WTC11 (cell line): Measurements from ENCODE around the gene FKBP14. TPM values are rescaled to one million over a fixed set of nuclear protein-coding genes. Genes with fewer than 3 reads are reported as not detected.
A peak's percentile ranks its signal among the peaks of the same experiment; 100 is the strongest.

Source experiments
- ATAC-seq: fragments of 200-7000 bp; cut with Tn5 transposase; 2 replicates; pipeline ENCODE4 v1.10.0; 2021; ENCODE audit warnings: mild to moderate bottlenecking, moderate library complexity
- CTCF ChIA-PET: fragments of 300-600 bp; sonication (Branson Sonifier 250); formaldehyde crosslinking; loops from one replicate; lab custom pipeline; 2021; ENCODE audit warnings: antibody characterized with exemption; lab: Charles Lee
- POLR2A ChIA-PET: fragments of 350-600 bp; sonication (Branson Sonifier 250); formaldehyde crosslinking; loops from one replicate; lab custom pipeline; 2021; ENCODE audit warnings: antibody characterized with exemption; lab: Charles Lee
- DNase-seq: peaks from one replicate; pipeline ENCODE4 v3.0.0; 2021; ENCODE audit warnings: low spot score
- H3K27ac Mint-ChIP-seq: 2 replicates; pipeline ENCODE4 v1.8.0; 2021; ENCODE audit warnings: mixed read lengths
- H3K27me3 Mint-ChIP-seq: 2 replicates; pipeline ENCODE4 v1.8.0; 2021; ENCODE audit warnings: low read depth, mild to moderate bottlenecking, moderate library complexity, mixed read lengths
- H3K36me3 Mint-ChIP-seq: 2 replicates; pipeline ENCODE4 v1.8.0; 2021; ENCODE audit warnings: mixed read lengths
- H3K4me1 Mint-ChIP-seq: 2 replicates; pipeline ENCODE4 v1.8.0; 2022; ENCODE audit warnings: mixed read lengths
- H3K4me3 Mint-ChIP-seq: 2 replicates; pipeline ENCODE4 v1.8.0; 2021; ENCODE audit warnings: mild to moderate bottlenecking, moderate library complexity, mixed read lengths
- H3K9me3 Mint-ChIP-seq: 2 replicates; pipeline ENCODE4 v1.8.0; 2021; ENCODE audit warnings: mixed read lengths
- CREB1 ChIP-seq: sonication (generic); formaldehyde crosslinking; IDR thresholded peaks from 2 replicates; pipeline ENCODE4 v1.8.0; 2023; ENCODE audit warnings: mild to moderate bottlenecking, missing genetic modification reagents
- EMX1 ChIP-seq: fragments of 250-450 bp; sonication (Bioruptor Pico); IDR thresholded peaks from 2 replicates; pipeline ENCODE4 v1.8.0; 2021; ENCODE audit warnings: mild to moderate bottlenecking
- ESRRA ChIP-seq: sonication (generic); formaldehyde crosslinking; IDR thresholded peaks from 2 replicates; pipeline ENCODE4 v1.8.1; 2022; ENCODE audit warnings: mild to moderate bottlenecking, missing genetic modification reagents, borderline replicate concordance
- ETV6 ChIP-seq: sonication (generic); formaldehyde crosslinking; IDR thresholded peaks from 2 replicates; pipeline ENCODE4 v1.8.1; 2022; ENCODE audit warnings: mild to moderate bottlenecking, missing genetic modification reagents
- GABPB1 ChIP-seq: sonication (generic); formaldehyde crosslinking; IDR thresholded peaks from 2 replicates; pipeline ENCODE4 v1.8.1; 2023; ENCODE audit warnings: mild to moderate bottlenecking, missing genetic modification reagents
- NFYB ChIP-seq: sonication (generic); formaldehyde crosslinking; conservative IDR thresholded peaks from 2 replicates; pipeline ENCODE4 v1.8.0; 2022; ENCODE audit warnings: low read depth, missing genetic modification reagents
- OVOL2 ChIP-seq: fragments of 250-450 bp; sonication (Bioruptor Pico); IDR thresholded peaks from 2 replicates; pipeline ENCODE4 v1.9.0; 2021; ENCODE audit warnings: mild to moderate bottlenecking, borderline replicate concordance
- ZBTB21 ChIP-seq: sonication (generic); formaldehyde crosslinking; IDR thresholded peaks from 2 replicates; pipeline ENCODE4 v1.8.1; 2023; ENCODE audit warnings: mild to moderate bottlenecking, missing genetic modification reagents, borderline replicate concordance
- ZNF317 ChIP-seq: sonication (generic); formaldehyde crosslinking; IDR thresholded peaks from 2 replicates; pipeline ENCODE4 v1.8.1; 2023; ENCODE audit warnings: low read depth, mild to moderate bottlenecking, moderate library complexity, missing genetic modification reagents, borderline replicate concordance
- total RNA-seq: library from RNA; stranded (reverse); gene quantifications from 3 replicates; pipeline ENCODE4 v1.2.3, GENCODE V29; 2021
- TF ChIP-seq, protein P1 (sequence below): fragments of 250-450 bp; sonication (Bioruptor Pico); IDR thresholded peaks from 2 replicates; pipeline ENCODE4 v1.8.0; 2021; ENCODE audit warnings: mild to moderate bottlenecking
- TF ChIP-seq, protein P2 (sequence below): sonication (generic); formaldehyde crosslinking; IDR thresholded peaks from 2 replicates; pipeline ENCODE4 v1.8.1; 2022; ENCODE audit warnings: missing genetic modification reagents, borderline replicate concordance
- TF ChIP-seq, protein P3 (sequence below): fragments of 250-450 bp; sonication (Bioruptor Pico); IDR thresholded peaks from 2 replicates; pipeline ENCODE4 v1.9.0; 2021; ENCODE audit warnings: mild to moderate bottlenecking, borderline replicate concordance
- TF ChIP-seq, protein P4 (sequence below): sonication (generic); formaldehyde crosslinking; IDR thresholded peaks from 2 replicates; pipeline ENCODE4 v1.8.0; 2023; ENCODE audit warnings: missing genetic modification reagents, mild to moderate bottlenecking, borderline replicate concordance
- TF ChIP-seq, protein P5 (sequence below): sonication (generic); formaldehyde crosslinking; IDR thresholded peaks from 2 replicates; pipeline ENCODE4 v1.8.0; 2022; ENCODE audit warnings: mild to moderate bottlenecking, missing genetic modification reagents
- TF ChIP-seq, protein P6 (sequence below): fragments of 200-600 bp; IDR thresholded peaks from 2 replicates; pipeline ENCODE4 v1.8.0; 2022; ENCODE audit warnings: antibody characterized with exemption
- TF ChIP-seq, protein P7 (sequence below): sonication (generic); formaldehyde crosslinking; conservative IDR thresholded peaks from 2 replicates; pipeline ENCODE4 v1.8.1; 2022; ENCODE audit warnings: mild to moderate bottlenecking, missing genetic modification reagents

The FKBP14 gene
- total RNA-seq, 1 experiment from 2014 or later: 23.0 TPM

DNA sequence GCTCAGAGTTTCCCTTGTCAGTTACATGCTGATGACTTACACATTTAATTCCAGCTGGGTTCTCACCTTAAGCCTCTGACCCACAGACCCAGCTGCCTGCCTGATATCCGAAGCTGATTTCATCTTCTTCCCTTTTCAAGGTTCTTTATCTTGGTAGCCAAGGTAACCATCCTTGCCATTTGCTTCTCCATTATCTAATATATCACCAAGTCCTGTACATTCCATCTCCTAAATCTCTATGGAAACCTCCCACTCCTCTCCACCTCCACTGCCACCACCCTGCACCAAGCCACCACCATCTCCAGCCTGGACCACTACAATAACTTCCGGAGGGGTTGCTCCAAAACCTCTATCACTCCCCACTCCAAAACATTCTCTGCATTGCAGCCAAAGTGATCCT is 56.8 kb downstream of the FKBP14 start:
- Mint-ChIP-seq H3K4me1 (peaks cover 20% of the 10 kb centered on the region), H3K4me3 (no peak overlapping the region), H3K27ac (peak overlapping the region; percentile 41; the same call in 1 of the 2 replicates), H3K36me3 (peaks cover 24% of the 10 kb centered on the region), H3K27me3 (no peaks in the 10 kb centered on the region), H3K9me3 (peaks cover 8% of the 10 kb centered on the region; the same call in 1 of the 2 replicates)
- ChIA-PET POLR2A (no interaction called here), CTCF (no interaction called here)
- no peak for DNase-seq
- ATAC-seq: no peak
- TF ChIP-seq, protein P1, sequence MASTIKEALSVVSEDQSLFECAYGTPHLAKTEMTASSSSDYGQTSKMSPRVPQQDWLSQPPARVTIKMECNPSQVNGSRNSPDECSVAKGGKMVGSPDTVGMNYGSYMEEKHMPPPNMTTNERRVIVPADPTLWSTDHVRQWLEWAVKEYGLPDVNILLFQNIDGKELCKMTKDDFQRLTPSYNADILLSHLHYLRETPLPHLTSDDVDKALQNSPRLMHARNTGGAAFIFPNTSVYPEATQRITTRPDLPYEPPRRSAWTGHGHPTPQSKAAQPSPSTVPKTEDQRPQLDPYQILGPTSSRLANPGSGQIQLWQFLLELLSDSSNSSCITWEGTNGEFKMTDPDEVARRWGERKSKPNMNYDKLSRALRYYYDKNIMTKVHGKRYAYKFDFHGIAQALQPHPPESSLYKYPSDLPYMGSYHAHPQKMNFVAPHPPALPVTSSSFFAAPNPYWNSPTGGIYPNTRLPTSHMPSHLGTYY (CRISPR knock-in tag): no peak
- TF ChIP-seq EMX1 (no peak), OVOL2 (CRISPR knock-in tag) (no peak), ESRRA (no peak)
- TF ChIP-seq, protein P2, sequence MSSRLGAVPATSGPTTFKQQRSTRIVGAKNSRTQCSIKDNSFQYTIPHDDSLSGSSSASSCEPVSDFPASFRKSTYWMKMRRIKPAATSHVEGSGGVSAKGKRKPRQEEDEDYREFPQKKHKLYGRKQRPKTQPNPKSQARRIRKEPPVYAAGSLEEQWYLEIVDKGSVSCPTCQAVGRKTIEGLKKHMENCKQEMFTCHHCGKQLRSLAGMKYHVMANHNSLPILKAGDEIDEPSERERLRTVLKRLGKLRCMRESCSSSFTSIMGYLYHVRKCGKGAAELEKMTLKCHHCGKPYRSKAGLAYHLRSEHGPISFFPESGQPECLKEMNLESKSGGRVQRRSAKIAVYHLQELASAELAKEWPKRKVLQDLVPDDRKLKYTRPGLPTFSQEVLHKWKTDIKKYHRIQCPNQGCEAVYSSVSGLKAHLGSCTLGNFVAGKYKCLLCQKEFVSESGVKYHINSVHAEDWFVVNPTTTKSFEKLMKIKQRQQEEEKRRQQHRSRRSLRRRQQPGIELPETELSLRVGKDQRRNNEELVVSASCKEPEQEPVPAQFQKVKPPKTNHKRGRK (CRISPR knock-in tag): no peak
- TF ChIP-seq, protein P3, sequence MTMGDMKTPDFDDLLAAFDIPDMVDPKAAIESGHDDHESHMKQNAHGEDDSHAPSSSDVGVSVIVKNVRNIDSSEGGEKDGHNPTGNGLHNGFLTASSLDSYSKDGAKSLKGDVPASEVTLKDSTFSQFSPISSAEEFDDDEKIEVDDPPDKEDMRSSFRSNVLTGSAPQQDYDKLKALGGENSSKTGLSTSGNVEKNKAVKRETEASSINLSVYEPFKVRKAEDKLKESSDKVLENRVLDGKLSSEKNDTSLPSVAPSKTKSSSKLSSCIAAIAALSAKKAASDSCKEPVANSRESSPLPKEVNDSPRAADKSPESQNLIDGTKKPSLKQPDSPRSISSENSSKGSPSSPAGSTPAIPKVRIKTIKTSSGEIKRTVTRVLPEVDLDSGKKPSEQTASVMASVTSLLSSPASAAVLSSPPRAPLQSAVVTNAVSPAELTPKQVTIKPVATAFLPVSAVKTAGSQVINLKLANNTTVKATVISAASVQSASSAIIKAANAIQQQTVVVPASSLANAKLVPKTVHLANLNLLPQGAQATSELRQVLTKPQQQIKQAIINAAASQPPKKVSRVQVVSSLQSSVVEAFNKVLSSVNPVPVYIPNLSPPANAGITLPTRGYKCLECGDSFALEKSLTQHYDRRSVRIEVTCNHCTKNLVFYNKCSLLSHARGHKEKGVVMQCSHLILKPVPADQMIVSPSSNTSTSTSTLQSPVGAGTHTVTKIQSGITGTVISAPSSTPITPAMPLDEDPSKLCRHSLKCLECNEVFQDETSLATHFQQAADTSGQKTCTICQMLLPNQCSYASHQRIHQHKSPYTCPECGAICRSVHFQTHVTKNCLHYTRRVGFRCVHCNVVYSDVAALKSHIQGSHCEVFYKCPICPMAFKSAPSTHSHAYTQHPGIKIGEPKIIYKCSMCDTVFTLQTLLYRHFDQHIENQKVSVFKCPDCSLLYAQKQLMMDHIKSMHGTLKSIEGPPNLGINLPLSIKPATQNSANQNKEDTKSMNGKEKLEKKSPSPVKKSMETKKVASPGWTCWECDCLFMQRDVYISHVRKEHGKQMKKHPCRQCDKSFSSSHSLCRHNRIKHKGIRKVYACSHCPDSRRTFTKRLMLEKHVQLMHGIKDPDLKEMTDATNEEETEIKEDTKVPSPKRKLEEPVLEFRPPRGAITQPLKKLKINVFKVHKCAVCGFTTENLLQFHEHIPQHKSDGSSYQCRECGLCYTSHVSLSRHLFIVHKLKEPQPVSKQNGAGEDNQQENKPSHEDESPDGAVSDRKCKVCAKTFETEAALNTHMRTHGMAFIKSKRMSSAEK (CRISPR knock-in tag): no peak
- TF ChIP-seq, protein P4, sequence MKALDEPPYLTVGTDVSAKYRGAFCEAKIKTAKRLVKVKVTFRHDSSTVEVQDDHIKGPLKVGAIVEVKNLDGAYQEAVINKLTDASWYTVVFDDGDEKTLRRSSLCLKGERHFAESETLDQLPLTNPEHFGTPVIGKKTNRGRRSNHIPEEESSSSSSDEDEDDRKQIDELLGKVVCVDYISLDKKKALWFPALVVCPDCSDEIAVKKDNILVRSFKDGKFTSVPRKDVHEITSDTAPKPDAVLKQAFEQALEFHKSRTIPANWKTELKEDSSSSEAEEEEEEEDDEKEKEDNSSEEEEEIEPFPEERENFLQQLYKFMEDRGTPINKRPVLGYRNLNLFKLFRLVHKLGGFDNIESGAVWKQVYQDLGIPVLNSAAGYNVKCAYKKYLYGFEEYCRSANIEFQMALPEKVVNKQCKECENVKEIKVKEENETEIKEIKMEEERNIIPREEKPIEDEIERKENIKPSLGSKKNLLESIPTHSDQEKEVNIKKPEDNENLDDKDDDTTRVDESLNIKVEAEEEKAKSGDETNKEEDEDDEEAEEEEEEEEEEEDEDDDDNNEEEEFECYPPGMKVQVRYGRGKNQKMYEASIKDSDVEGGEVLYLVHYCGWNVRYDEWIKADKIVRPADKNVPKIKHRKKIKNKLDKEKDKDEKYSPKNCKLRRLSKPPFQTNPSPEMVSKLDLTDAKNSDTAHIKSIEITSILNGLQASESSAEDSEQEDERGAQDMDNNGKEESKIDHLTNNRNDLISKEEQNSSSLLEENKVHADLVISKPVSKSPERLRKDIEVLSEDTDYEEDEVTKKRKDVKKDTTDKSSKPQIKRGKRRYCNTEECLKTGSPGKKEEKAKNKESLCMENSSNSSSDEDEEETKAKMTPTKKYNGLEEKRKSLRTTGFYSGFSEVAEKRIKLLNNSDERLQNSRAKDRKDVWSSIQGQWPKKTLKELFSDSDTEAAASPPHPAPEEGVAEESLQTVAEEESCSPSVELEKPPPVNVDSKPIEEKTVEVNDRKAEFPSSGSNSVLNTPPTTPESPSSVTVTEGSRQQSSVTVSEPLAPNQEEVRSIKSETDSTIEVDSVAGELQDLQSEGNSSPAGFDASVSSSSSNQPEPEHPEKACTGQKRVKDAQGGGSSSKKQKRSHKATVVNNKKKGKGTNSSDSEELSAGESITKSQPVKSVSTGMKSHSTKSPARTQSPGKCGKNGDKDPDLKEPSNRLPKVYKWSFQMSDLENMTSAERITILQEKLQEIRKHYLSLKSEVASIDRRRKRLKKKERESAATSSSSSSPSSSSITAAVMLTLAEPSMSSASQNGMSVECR (CRISPR knock-in tag): no peak

DNA sequence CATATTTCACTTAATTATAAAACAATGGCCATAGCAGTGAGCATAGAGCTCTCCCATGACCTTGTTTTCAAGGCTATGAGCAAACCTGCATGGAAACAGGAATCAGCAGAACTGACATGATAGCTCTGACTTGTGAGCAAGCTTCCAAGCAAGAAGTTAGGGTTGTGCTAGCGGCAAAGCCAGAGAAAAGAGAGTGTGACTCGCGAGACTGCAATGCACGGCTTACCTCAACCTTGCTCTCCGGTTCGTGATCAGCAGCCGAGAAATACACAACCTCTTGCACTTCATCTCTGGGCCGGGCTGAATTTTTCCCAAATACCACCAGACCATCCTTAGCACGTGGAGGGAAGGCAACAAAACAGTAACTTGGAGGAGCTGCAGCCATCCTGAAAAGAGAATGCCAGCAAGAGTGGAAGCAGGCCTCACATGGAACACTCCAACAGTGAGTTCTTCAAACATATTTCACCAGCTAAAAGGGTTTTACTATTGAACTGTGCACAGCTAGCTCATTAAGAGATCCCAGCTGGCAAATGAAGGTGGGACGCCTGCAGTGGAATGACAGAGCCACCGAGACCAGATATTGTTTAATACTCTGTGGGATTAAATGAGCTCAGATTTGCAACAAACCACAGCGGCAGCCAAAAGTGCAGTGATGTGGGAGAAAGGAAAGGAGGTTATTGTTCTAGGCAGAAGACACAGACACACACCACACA is 57.7 kb downstream of the FKBP14 start:
- Mint-ChIP-seq H3K4me1 (peaks cover 20% of the 10 kb centered on the region), H3K4me3 (no peak overlapping the region), H3K36me3 (peaks cover 27% of the 10 kb centered on the region), H3K27me3 (no peaks in the 10 kb centered on the region), H3K9me3 (peaks cover 8% of the 10 kb centered on the region; the same call in 1 of the 2 replicates), H3K27ac (no peak overlapping the region)
- ATAC-seq (no peak), DNase-seq (no peak)
- CTCF ChIA-PET: no interaction called here
- POLR2A ChIA-PET: no interaction called here
- TF ChIP-seq ETV6 (no peak), ZNF317 (CRISPR knock-in tag) (no peak), CREB1 (CRISPR knock-in tag) (no peak), NFYB (no peak), OVOL2 (CRISPR knock-in tag) (no peak), ZBTB21 (CRISPR knock-in tag) (no peak), GABPB1 (CRISPR knock-in tag) (no peak)
- TF ChIP-seq, protein P1 (CRISPR knock-in tag): no peak
- TF ChIP-seq, protein P5, sequence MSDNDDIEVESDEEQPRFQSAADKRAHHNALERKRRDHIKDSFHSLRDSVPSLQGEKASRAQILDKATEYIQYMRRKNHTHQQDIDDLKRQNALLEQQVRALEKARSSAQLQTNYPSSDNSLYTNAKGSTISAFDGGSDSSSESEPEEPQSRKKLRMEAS (CRISPR knock-in tag): no peak
- TF ChIP-seq, protein P6, sequence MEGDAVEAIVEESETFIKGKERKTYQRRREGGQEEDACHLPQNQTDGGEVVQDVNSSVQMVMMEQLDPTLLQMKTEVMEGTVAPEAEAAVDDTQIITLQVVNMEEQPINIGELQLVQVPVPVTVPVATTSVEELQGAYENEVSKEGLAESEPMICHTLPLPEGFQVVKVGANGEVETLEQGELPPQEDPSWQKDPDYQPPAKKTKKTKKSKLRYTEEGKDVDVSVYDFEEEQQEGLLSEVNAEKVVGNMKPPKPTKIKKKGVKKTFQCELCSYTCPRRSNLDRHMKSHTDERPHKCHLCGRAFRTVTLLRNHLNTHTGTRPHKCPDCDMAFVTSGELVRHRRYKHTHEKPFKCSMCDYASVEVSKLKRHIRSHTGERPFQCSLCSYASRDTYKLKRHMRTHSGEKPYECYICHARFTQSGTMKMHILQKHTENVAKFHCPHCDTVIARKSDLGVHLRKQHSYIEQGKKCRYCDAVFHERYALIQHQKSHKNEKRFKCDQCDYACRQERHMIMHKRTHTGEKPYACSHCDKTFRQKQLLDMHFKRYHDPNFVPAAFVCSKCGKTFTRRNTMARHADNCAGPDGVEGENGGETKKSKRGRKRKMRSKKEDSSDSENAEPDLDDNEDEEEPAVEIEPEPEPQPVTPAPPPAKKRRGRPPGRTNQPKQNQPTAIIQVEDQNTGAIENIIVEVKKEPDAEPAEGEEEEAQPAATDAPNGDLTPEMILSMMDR: no peak
- TF ChIP-seq, protein P7, sequence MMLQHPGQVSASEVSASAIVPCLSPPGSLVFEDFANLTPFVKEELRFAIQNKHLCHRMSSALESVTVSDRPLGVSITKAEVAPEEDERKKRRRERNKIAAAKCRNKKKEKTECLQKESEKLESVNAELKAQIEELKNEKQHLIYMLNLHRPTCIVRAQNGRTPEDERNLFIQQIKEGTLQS (CRISPR knock-in tag): no peak
